ENCODE measurements around the gene ARMH3.

ARMH3 gene

DNA sequence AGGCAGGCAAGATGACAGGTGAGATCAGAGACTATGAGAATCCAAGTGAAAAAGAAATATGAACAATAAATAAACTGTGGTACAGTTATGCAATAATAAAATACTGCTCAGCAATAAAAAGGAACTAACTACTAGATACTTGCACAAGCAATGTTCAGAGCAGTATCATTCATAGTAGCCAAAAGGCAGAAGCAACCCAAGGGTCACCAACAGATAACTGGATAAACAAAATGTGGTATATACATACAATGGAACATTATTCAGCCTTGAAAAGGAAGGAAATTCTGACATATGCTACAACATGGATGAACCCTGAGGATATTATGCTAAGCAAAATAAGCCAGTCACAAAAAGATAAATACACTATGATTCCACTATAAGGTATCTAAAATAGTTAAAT, 135.4 kb downstream of the ARMH3 start:
- Histone ChIP-seq H3K4me3 (replicated peaks; ENCODE audit: low read depth, low read length) (no peak overlapping the region), H3K36me3 (ENCODE audit: control insufficient read depth, insufficient read depth, low read length) (no peaks in the 10 kb centered on the region), H3K27me3 (replicated peaks; ENCODE audit: control insufficient read depth, insufficient read depth, low read length) (no peaks in the 10 kb centered on the region)
- no peak for DNase-seq (ENCODE audit: extremely low read depth, insufficient read length)
- TF ChIP-seq, protein P1, sequence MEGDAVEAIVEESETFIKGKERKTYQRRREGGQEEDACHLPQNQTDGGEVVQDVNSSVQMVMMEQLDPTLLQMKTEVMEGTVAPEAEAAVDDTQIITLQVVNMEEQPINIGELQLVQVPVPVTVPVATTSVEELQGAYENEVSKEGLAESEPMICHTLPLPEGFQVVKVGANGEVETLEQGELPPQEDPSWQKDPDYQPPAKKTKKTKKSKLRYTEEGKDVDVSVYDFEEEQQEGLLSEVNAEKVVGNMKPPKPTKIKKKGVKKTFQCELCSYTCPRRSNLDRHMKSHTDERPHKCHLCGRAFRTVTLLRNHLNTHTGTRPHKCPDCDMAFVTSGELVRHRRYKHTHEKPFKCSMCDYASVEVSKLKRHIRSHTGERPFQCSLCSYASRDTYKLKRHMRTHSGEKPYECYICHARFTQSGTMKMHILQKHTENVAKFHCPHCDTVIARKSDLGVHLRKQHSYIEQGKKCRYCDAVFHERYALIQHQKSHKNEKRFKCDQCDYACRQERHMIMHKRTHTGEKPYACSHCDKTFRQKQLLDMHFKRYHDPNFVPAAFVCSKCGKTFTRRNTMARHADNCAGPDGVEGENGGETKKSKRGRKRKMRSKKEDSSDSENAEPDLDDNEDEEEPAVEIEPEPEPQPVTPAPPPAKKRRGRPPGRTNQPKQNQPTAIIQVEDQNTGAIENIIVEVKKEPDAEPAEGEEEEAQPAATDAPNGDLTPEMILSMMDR (IDR thresholded peaks at IDR 0.05; ENCODE audit: insufficient read depth, low read length, poor library complexity, severe bottlenecking) = no peak

GRCh38 chr10:101919026-101919770, 136.8 kb downstream of the ARMH3 start:
- Histone ChIP-seq H3K4me3 (replicated peaks; ENCODE audit: low read depth, low read length) (no peak overlapping the region), H3K36me3 (ENCODE audit: control insufficient read depth, insufficient read depth, low read length) (no peaks in the 10 kb centered on the region), H3K27me3 (replicated peaks; ENCODE audit: control insufficient read depth, insufficient read depth, low read length) (no peaks in the 10 kb centered on the region)
- TF ChIP-seq, protein P1 (IDR thresholded peaks at IDR 0.05; ENCODE audit: insufficient read depth, low read length, poor library complexity, severe bottlenecking) = no peak
- no peak for DNase-seq (ENCODE audit: extremely low read depth, insufficient read length)

GRCh38 chr10:101912561-101913179, 143.3 kb downstream of the ARMH3 start:
- no peak for DNase-seq (ENCODE audit: extremely low read depth, insufficient read length)
- H3K4me3 ChIP-seq (replicated peaks; ENCODE audit: low read depth, low read length) = no peak overlapping the region
- no peaks in the 10 kb centered on the region for H3K27me3 ChIP-seq (replicated peaks; ENCODE audit: control insufficient read depth, insufficient read depth, low read length)
- peaks cover 2% of the 10 kb centered on the region; the same call in 1 of the 2 replicates for H3K36me3 ChIP-seq (ENCODE audit: control insufficient read depth, insufficient read depth, low read length)
- TF ChIP-seq, protein P1 (IDR thresholded peaks at IDR 0.05; ENCODE audit: insufficient read depth, low read length, poor library complexity, severe bottlenecking) = no peak

- H3K27me3 ChIP-seq (replicated peaks; ENCODE audit: control insufficient read depth, insufficient read depth, low read length) = no peaks in the 10 kb centered on the region
- H3K36me3 ChIP-seq (ENCODE audit: control insufficient read depth, insufficient read depth, low read length) = 0 out of 2 replicates have a peak, but pooled peaks cover 2% of the 10 kb centered on the region
- H3K4me3 ChIP-seq (replicated peaks; ENCODE audit: low read depth, low read length) = no peak overlapping the region
- no peak for DNase-seq (ENCODE audit: extremely low read depth, insufficient read length)
- TF ChIP-seq, protein P1 (IDR thresholded peaks at IDR 0.05; ENCODE audit: insufficient read depth, low read length, poor library complexity, severe bottlenecking) = no peak
These were observed 149.3 kb downstream of the ARMH3 start for GRCh38 chr10:101906586-101907183.

DNA sequence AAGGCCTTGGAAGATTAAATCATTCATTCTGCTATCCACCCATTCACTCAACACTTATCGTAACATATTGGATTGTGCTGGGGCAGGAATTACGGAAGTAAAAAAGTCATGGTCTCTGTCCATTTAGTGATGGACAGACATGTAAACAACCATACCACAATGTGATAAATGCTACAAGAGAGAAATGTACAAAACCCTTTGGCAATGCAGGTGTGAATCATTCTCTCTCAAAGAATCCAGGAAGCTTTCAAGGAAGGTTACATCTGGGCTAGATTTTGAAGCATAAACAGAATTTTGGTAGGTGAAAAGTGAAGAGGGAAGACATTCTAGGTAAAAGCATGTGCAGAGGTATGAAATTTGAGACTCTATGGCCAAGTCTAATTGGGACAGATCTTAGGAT, 150.7 kb downstream of the ARMH3 start:
- no peak for DNase-seq (ENCODE audit: extremely low read depth, insufficient read length)
- Histone ChIP-seq H3K4me3 (replicated peaks; ENCODE audit: low read depth, low read length) (no peak overlapping the region), H3K36me3 (ENCODE audit: control insufficient read depth, insufficient read depth, low read length) (no peaks in the 10 kb centered on the region), H3K27me3 (replicated peaks; ENCODE audit: control insufficient read depth, insufficient read depth, low read length) (no peaks in the 10 kb centered on the region)
- TF ChIP-seq, protein P1 (IDR thresholded peaks at IDR 0.05; ENCODE audit: insufficient read depth, low read length, poor library complexity, severe bottlenecking) = no peak
